ENCODE measurements around the gene PARVA.
"Not testable (repeated sequence)": the region's sequence is repeated elsewhere in the genome, so short reads cannot be mapped to it uniquely, and the experiment has no call there.

PARVA gene, protein sequence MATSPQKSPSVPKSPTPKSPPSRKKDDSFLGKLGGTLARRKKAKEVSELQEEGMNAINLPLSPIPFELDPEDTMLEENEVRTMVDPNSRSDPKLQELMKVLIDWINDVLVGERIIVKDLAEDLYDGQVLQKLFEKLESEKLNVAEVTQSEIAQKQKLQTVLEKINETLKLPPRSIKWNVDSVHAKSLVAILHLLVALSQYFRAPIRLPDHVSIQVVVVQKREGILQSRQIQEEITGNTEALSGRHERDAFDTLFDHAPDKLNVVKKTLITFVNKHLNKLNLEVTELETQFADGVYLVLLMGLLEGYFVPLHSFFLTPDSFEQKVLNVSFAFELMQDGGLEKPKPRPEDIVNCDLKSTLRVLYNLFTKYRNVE

DNA sequence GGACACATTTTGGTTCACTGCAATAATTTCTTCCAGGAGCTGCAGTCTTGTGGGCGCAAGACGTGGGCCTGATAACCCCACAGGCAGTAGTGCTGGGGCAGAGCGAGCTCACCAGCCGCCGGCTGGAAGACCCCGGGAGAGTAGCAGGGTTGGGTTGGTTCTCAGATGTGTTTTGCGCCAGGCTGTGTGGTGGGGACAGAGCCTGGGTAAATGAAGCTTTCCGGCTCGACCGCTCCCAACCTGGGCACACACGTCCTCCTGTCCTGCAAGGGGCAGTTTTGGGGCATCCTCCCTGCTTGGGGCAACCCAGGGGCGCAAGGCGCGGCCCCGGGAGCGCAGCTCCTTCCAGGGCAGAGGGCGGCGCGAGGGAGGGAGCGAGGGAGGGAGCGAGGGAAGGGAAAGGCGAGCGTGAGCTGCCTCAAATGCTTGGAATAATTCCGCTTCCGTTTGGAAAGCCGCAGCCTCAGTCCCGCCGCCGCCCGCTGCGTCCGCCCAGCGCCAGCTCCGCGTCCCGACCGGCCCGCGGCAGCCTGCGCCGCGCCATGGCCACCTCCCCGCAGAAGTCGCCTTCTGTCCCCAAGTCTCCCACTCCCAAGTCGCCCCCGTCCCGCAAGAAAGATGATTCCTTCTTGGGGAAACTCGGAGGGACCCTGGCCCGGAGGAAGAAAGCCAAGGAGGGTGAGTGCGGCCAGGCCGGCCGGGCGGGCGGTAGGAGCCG lies at the start of gene PARVA:
Gene PARVA, plus strand, starts transcription at position 466 of the 718 bp plus-strand sequence. Its CDS starts 77 bp downstream, at position 543.
- peak; percentile 44 for DNase-seq (ENCODE audit: low read depth)

DNA sequence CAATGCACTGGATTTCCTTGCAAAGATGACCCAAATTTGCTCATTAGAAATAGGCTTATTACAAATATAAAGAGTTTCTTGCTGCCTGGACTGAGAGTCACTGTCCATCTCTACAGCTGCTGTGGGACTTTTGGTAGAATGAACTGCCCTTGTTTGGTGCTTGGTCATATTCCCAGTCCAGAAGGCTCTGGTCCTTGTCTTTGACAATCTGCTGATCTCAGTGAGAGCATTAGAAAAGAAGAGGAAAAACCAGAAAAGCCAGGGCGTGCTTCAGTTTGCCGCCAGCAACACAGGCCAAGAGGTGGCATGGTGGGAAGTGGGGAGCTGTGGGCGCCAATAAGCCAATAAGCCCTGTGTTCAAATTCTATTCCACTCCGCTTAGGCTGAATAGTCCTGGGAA lies 48.2 kb upstream of the PARVA start:
- no peak for DNase-seq (ENCODE audit: low read depth)

DNA sequence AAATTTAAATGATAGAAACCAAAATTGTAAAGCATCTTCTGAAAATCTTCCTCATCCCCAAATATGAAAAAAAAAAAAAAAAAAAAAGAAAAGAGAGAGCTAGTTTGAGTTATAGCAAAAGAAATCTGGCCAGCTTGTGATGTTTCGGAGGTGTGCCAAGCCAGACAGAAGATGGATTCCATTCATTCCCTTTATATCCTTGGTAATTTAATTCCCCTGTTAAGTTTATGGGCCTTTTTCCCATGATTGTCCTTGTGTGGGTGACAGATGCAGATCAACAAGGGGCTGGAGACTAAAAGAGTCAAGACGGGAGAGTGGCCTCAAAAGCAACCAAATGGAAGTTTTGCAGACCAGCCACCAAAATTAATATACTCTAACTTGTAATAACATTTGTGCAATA lies 47.6 kb upstream of the PARVA start:
- no peak for DNase-seq (ENCODE audit: low read depth)

DNA sequence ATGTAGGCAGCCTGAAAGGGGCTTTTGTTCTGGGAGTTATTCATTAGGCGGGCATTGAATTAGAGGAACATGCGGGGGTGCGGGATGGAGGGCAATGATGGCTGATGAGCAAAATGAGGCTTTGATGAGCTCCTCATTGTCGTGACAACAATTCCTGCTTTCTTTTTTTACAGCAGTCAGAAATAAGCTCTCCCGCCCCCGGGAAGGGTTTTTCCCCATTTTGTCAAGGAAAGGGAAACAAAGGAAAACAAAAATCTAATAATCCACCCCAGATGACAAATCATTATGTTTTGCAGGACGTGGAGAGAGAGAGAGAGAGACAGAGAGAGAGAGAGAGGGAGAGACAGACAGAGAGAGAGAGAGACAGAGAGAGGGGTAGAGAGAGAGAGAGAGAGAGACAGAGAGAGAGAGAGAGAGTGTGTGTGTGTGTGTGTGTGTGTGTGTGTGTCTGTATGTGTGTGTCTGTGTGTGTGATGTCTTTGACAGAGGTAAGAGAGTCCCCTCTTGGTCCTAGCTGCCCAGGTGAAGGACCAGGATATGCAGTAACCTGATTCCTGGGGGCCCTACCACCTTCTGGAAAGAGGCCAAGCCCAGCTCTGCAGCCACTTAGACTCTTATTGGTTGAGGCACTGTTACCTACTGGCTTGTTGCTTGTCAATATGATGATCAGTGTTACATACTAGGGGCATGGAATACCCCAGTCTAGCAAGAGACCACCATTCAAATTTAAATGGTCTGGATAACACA lies 46.7 kb upstream of the PARVA start:
- DNase-seq (ENCODE audit: low read depth): no peak

DNA sequence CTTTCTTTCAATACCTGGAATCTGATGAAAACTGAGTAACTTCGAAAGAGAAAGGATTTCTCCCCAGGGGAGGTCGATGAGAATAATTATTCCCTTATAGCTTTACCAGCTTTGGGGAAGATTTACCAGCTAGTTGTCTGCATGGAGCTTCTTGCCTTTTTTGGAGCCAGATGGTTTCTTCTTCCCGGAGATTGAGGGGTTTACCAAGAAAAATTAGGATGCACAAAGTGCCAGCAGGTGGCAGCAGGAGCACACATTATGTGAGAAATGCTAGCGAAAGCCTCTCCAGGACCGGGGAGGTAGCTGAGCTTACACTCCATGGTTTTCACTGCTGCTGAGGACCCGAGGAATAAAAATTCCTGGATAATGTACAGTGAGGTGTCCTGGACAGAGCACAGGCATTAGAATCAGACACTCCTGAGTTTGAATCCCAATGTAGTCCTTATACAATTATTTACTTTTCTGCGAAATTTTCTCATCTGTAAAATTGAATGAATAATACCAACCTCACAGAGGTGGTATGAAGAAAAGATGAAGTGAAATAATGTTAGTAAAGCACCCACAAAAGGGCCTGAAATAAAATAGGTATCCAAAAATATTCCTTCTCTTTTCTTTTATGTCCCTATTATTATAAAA lies 46.0 kb upstream of the PARVA start:
- peak; percentile 40 for DNase-seq (ENCODE audit: low read depth)

DNA sequence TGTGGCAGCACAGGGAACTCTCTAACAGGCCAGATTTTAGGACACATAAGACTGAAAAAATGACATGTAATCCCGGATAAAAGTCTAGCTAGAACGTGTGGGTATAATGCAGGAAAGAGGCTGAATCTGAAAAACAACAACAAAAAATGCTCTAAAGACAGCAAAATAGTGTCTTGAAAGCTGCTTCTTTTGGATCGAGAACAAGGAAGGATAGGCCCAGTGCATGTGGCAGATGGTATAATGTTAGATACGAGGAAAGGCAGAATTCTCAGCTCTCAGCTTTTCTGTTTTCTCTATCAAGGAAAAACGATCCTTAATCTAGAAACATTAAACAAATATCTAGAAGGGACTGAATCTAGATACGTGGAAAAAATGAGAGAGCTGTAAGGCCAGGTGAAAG lies 33.8 kb upstream of the PARVA start:
- DNase-seq (ENCODE audit: low read depth): no peak

DNA sequence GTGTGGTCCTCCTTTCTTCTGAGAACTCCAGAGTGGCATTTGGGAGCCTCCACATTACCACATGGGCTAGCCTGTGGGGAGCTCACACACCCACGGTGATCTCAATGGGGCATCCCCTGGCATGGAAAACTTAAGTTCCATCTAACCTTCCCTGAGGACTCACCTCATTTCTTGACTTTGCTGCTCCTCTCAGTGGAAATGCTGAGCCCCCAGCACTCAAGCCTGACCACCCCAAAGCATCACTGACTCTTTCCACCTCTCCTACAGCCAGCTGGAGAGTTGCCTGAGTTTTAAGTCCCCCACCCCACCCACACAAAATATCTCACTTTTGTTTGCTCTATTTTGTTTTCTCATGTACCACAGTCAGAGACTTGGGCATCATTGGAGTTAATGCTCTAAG lies 23.8 kb upstream of the PARVA start:
- no peak for DNase-seq (ENCODE audit: low read depth)

DNA sequence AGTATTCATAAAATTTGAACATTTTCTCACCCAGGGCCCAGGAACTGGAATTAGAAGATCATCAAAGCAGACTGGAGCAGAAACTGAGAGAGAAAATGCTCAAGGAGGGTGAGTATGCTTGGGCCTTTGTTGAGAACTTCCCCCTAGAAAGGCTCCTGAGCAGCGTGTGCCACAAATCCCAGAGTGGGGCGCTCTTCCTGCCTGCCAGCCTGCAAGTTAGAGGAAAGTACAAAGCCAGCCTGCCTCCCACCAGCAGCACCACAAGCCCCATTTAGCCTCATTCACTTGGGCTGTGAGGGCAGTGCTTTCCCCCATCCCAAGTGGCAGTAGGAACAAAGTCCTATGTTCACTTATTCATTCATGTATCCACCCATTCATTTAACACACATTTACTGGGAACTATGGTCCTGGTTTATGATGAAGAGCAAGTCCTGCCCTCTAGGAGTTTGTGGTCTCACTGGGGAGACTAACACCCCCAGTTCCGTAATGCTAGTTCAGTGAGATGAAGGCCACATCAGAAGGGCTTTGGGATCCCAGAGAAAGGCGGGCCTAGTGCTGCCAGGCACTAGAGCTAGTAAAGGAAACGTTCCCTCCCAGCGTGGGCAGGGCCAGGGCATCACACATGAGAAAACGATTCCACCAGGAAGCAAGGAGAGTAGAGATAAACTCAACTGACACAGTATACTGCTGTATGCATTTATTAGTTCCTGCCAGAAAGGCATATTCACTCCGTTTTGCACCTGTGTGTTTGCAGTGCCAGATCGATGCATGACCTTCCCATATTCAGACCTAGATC lies 22.4 kb upstream of the PARVA start:
- DNase-seq (ENCODE audit: low read depth): no peak

DNA sequence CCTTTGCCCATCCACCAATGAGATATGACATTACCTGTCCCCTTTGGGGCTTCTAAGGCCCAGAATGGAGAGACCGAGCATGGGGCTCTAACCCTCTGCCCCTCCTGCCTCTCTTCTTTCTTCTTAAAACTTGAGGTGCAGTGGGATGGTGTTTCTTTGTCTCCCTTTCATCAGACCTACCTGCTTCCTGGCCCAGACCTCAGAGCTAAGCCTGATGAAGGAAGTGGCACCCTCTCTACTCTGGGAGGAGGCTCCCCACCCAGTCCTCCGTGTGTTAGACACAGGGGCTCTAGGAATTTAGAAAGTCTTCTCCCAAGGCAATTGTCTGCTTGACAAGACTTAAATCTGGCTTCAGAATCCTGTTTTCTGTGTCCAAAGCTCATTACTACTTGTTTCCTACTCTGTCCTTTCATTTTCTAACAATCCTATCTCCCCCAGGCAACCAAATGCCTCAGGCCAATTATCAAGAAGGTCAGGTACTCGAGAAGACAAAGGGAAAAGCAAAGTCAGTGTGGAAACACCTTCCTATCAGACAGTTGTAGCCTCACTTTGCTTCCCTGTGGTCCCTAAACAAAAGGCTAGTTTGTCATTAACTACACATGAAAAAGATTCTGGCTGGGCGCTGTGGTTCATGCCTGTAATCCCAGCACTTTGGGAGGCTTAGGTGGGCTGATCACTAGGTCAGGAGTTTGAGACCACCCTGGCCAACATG lies 20.3 kb upstream of the PARVA start:
- no peak for DNase-seq (ENCODE audit: low read depth)

DNA sequence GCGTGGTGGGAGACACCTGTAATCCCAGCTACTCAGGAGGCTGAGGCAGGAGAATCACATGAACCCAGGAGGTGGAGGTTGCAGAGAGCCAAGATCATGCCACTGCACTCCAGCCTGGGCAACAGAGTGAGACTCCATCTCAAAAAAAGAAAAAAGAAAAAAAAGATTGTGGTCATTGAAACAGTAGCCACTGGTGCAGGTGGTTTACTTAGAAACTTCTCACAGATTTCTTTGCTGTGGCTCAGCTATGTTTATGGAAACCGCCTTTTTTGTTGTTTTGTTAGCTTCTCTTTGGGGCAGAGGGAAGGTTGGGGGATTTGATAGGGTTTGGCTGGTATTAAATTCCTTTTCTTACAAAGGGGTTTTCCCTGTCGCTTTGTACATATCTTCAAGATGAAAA lies 19.7 kb upstream of the PARVA start:
- DNase-seq (ENCODE audit: low read depth): not testable (repeated sequence)

DNA sequence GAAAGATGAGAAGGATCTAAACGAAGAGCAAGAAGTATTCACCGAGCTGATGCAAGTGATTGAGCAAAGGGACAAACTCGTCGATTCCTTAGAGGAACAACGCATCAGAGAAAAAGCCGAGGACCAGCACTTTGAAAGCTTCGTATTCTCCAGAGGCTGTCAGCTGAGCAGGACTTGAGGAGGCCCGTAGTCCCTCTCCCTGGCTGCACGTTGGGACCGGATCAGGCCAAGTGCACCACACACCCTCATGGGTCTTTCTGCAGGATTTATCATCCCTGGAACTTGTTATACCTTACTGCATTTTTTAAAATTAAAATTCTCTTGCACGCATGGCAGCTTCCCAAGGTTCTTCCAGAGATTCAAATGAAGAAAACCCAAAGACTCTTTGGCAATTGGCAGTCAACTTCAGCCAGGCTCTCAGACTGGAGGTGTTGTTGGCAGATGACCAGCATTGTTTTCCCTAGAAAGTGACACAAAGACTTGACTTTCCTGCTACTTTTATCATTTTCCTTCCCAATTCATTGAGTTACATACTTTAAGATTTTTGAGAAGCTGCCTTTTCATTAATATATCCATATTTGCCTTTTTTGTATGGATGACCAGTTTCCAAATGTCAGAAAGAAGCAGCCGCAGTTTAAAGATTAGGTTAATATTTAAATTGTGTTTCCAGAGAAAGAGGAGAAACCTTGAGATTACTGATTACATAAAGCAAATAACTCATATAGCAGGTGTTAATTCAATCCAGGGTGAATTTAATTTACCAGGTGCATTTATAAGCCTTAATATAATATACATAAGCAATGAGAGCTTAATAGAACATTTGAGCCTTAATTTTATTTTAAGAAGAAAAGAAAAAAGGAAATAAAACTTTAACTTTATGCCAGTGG lies 18.8 kb upstream of the PARVA start:
- DNase-seq (ENCODE audit: low read depth): no peak

DNA sequence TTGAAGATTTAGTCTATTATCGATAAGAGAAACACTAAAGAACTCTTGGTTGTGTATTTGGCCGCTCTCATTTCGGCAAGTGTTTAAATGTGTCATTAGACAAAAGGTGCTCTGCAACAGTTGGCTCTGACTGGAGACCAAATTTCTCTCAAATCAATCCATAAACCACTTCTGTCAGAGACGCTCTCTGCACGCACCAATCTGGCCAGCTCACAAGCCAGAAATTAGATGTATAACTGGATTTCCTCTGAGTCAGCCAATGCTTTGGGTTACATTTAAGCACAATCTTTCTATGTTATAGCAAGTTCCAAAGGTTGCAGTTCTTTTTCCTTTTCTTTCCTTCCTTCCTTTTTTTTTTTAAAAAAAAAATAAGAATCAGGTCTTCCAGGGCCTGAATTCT lies 17.6 kb upstream of the PARVA start:
- DNase-seq (ENCODE audit: low read depth): no peak

DNA sequence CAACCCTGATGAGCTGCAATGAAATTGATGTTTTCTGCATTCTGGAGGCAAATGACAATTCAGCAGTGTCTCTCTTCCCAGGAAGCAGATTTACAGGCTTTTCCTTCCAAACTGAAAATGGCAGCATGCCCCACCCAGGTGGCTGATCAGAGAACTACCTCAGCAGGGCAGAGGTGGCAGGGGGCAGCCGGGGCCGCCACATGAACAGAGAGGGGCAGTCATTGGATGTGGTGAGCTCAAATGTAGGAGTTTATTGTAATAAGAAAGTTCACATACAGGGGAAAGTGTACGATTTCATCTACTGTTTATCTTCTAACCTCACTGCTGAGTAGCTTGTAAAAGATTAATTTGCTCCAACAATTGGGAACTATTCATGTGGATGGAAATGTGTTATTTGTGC lies 15.7 kb upstream of the PARVA start:
- DNase-seq (ENCODE audit: low read depth): no peak

DNA sequence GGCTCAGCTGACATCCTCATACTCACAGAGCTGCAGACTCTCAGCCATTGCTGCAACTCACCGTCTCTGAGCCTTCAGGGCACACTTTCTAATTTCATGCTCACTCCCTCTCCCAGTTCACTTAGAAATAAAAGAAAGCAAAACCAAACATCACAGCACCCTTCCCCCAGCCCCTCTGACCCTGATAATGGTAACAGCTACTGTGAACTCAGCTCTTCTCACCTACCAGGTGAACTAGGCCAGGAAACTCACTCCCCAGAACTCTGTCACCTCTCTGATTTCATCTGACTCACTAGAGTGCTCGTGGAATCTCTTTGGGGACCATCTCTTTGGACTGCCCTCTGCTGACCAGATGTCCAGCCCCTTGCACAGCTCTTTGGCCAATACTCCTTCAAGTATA lies 14.5 kb upstream of the PARVA start:
- no peak for DNase-seq (ENCODE audit: low read depth)

DNA sequence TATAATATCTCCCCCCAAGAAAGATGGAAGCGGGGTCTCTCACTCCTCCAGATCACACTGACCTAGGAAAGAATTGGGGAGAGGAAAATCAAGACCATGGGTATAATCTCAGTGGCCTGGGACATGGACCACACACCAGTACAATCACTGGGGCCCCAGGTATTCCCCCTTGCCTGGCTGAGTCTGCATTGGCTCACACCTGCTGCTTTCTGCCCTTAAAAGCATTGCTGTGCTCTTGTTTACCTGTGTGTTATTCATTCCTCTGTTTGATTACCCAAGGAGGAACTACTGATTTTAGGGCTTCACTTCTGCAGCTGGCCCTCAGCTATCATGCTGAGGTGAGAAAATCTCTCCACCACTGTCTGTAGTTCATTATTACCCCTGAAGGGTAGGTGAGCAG lies 14.0 kb upstream of the PARVA start:
- no peak for DNase-seq (ENCODE audit: low read depth)

DNA sequence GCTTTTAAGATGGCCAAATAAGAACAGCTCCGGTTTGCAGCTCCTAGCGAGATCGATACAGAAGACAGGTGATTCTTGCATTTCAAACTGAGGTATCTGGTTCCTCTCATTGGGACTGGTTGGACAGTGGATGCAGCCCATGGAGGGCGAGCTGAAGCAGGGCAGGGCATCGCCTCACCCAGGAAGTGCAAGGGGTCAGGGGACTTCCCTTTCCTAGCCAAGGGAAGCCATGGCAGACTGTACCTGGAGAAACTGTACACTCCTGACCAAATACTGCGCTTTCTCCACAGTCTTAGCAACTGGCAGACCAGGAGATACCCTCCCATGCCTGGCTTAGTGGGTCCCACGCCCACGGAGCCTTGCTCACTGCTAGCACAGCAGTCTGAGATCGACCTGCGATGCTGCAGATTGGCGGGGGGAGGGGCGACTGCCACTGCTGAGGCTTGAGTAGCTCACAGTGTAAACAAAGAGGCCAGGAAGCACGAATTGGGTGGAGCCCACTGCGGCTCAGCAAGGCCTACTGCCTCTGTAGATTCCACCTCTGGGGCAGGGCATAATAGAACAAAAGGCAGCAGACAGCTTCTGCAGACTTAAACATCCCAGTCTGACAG lies 11.3 kb upstream of the PARVA start:
- DNase-seq (ENCODE audit: low read depth): not testable (repeated sequence)

DNA sequence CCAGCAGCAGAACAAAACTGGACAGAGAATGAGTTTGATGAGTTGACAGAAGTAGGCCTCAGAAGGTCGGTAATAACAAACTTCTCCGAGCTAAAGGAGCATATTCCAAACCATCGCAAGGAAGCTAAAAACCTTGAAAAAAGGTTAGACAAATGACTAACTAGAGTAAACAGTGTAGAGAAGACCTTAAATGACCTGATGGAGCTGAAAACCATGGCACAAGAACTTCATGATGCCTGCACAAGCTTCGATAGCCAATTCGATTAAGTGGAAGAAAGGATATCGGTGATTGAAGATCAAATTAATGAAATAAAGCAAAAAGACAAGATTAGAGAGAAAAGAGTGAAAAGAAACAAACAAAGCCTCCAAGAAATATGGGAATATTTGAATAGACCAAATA lies 10.3 kb upstream of the PARVA start:
- not testable (repeated sequence) for DNase-seq (ENCODE audit: low read depth)

DNA sequence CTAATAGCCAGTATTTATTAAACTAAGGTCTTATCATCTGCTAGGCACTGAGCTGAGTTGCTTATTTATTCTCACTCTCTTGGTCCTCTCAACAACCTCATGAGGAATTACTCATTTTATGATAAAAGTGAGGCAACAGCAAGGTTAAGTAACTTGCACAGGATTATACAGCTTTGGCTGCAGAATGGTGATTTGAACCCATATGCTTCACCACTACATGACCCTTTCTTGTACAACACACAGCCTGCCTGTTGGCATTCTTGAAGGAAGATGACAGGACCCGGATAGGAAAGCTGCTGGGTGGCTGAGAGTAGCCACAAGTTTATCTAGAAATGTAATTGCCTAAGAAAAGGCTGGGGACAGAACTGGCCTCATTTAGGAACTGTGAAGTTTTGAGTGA lies 5.3 kb upstream of the PARVA start:
- no peak for DNase-seq (ENCODE audit: low read depth)

DNA sequence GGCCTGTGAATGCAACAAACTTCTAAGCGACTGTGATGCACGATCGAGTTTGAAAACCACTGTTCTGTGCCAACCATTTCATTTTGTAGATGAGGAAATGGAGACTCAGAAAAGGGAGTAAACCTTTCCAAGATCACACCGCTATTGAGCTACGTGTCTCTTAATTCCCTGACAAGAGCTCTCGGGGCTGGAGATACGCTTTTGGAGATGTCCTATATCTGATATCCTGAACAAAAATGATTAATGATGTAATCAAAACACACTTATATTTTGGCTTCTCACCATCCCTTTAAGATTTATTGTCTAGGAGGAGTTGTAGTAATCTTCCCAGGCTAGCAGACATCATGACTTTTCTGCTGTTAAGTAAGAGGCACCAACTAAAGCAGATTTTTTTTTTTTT lies 1.7 kb upstream of the PARVA start:
- DNase-seq (ENCODE audit: low read depth): no peak
